Vagina (tissue), 2 donors: ENCODE results near the gene SNCA. TPM values are rescaled to one million over a fixed set of nuclear protein-coding genes. Genes with fewer than 3 reads are reported as not detected.
A peak's percentile ranks its signal among the peaks of the same experiment; 100 is the strongest.

ENCODE experiments used
- DNase-seq, 2 donors: peaks; one replicate each; pipeline ENCODE4 v3.0.0-alpha.2; 2017; ENCODE audit errors: extremely low spot score in 2 of 2
- H3K27ac ChIP-seq: fragments of 200-600 bp; sonication (generic); one replicate; pipeline ENCODE4 v1.5.1; 2019
- H3K27me3 ChIP-seq: fragments of 200-600 bp; sonication (generic); one replicate; pipeline ENCODE4 v1.5.1; 2019
- H3K36me3 ChIP-seq, 2 donors: fragments of 200-600 bp; sonication (generic); one replicate each; pipeline ENCODE4 v1.5.1; 2017 to 2019
- H3K4me1 ChIP-seq: fragments of 200-600 bp; sonication (generic); one replicate; pipeline ENCODE4 v1.5.1; 2019
- H3K4me3 ChIP-seq, 2 donors: fragments of 200-600 bp; sonication (generic); 1 replicate in 1 of 2; 2 replicates in 1 of 2; pipeline ENCODE4 v1.5.1; 2016 to 2019
- H3K9me3 ChIP-seq: fragments of 200-600 bp; sonication (generic); one replicate; pipeline ENCODE4 v1.5.1; 2019
- CTCF ChIP-seq, 3 experiments: fragments of 450-650 bp in 2 of 3; fragments of 200-600 bp in 1 of 3; sonication (generic) in 1 of 3; IDR thresholded peaks; one replicate each; pipeline ENCODE4 v1.5.1; 2017 to 2019; ENCODE audit warnings: antibody characterized with exemption in 3 of 3, mild to moderate bottlenecking in 2 of 3, moderate library complexity in 2 of 3
- POLR2A ChIP-seq, 2 donors: fragments of 450-650 bp; IDR thresholded peaks; one replicate each; pipeline ENCODE4 v1.6.1; 2017; ENCODE audit warnings: antibody characterized with exemption in 2 of 2, mild to moderate bottlenecking in 2 of 2, moderate library complexity in 2 of 2
- POLR2AphosphoS5 ChIP-seq, 2 donors: sonication (generic); formaldehyde crosslinking; IDR thresholded peaks; one replicate each; pipeline ENCODE4 v1.9.0; 2017; ENCODE audit warnings: antibody characterized with exemption in 2 of 2, mild to moderate bottlenecking in 2 of 2, low read depth in 1 of 2; ENCODE audit not compliant: insufficient read depth in 1 of 2
- intact Hi-C: fragments of 100-400 bp; cut with DNase I; formaldehyde crosslinking; loops from one replicate; pipeline ENCODE4 v1.15.1; 2023
- total RNA-seq: library from RNA; depleted of rRNA; stranded (reverse); fragments of >200 nt; gene quantifications from one replicate; pipeline ENCODE4 v1.2.3, GENCODE V29; 2016

SNCA gene
- total RNA-seq, 1 donor from 2014 or later, result 27.3 TPM

- Histone ChIP-seq H3K9me3 (no peaks in the 10 kb centered on the region), H3K4me1 (no peaks in the 10 kb centered on the region), H3K36me3 (no peaks in the 10 kb centered on the region), H3K4me3 (no peak overlapping the region), H3K27ac (no peak overlapping the region), H3K27me3 (no peaks in the 10 kb centered on the region)
- no peak for TF ChIP-seq POLR2AphosphoS5 (IDR thresholded peaks at IDR 0.05; ENCODE audit: insufficient read depth in 1 of 2, low read depth in 1 of 2)
- TF ChIP-seq CTCF (IDR thresholded peaks at IDR 0.05), result no peak
- TF ChIP-seq POLR2A (IDR thresholded peaks at IDR 0.05), result no peak
- intact Hi-C loops, result no loop called here
- DNase-seq, result no peak
Measured at GRCh38 chr4:89847571-89848325, 10.8 kb upstream of the SNCA start.

- no peaks in the 10 kb centered on the region for H3K36me3 ChIP-seq
- no peaks in the 10 kb centered on the region for H3K4me1 ChIP-seq
Measured at GRCh38 chr4:89839558-89839957, 2.6 kb upstream of the SNCA start.

GRCh38 chr4:89837993-89838390 is 1.0 kb upstream of the SNCA start:
- Histone ChIP-seq H3K9me3 (no peaks in the 10 kb centered on the region), H3K27me3 (no peaks in the 10 kb centered on the region), H3K4me3 (peak overlapping the region; percentile 50 to 61), H3K27ac (peak overlapping the region; percentile 59), H3K4me1 (no peaks in the 10 kb centered on the region), H3K36me3 (no peaks in the 10 kb centered on the region)
- TF ChIP-seq POLR2A (IDR thresholded peaks at IDR 0.05) (no peak), POLR2AphosphoS5 (IDR thresholded peaks at IDR 0.05; ENCODE audit: insufficient read depth in 1 of 2, low read depth in 1 of 2) (no peak), CTCF (IDR thresholded peaks at IDR 0.05) (no peak)
- DNase-seq, result no peak
- intact Hi-C loops, result no loop called here

More at GRCh38 chr4:89839558-89839957, 2.6 kb upstream of the SNCA start:
- H3K27me3 ChIP-seq, result no peaks in the 10 kb centered on the region
- no peaks in the 10 kb centered on the region for H3K9me3 ChIP-seq
- H3K27ac ChIP-seq, result no peak overlapping the region
- intact Hi-C loops, result no loop called here
- no peak for DNase-seq
- no peak overlapping the region for H3K4me3 ChIP-seq
- TF ChIP-seq POLR2AphosphoS5 (IDR thresholded peaks at IDR 0.05; ENCODE audit: insufficient read depth in 1 of 2, low read depth in 1 of 2) (no peak), POLR2A (IDR thresholded peaks at IDR 0.05) (no peak), CTCF (IDR thresholded peaks at IDR 0.05) (no peak)

- no peak for DNase-seq
- H3K36me3 ChIP-seq, result no peaks in the 10 kb centered on the region
- H3K4me3 ChIP-seq, result peak overlapping the region; percentile 50 to 61
- H3K4me1 ChIP-seq, result no peaks in the 10 kb centered on the region
- intact Hi-C loops, result no loop called here
- H3K27ac ChIP-seq, result peak overlapping the region; percentile 59
- no peaks in the 10 kb centered on the region for H3K27me3 ChIP-seq
- H3K9me3 ChIP-seq, result no peaks in the 10 kb centered on the region
- TF ChIP-seq CTCF (IDR thresholded peaks at IDR 0.05), result no peak
- peak in 1 of 2 donors; percentile 7 for TF ChIP-seq POLR2AphosphoS5 (IDR thresholded peaks at IDR 0.05; ENCODE audit: insufficient read depth in 1 of 2, low read depth in 1 of 2)
Measured at GRCh38 chr4:89837385-89837992, 528 bp upstream of the SNCA start.
